CD4-positive, alpha-beta memory T cell (primary cell): ENCODE measurements around the gene NFIX. TPM values are rescaled to one million over a fixed set of nuclear protein-coding genes. Genes with fewer than 3 reads are reported as not detected.

ENCODE experiments used
- CTCF ChIA-PET: fragments of 350-600 bp; sonication (Branson Sonifier 250); formaldehyde crosslinking; loops from one replicate; lab custom pipeline; 2021; ENCODE audit warnings: inconsistent platforms; ENCODE audit not compliant: partially characterized antibody; lab: Charles Lee
- POLR2A ChIA-PET: fragments of 350-600 bp; sonication (Branson Sonifier 250); formaldehyde crosslinking; loops from one replicate; lab custom pipeline; 2021; ENCODE audit not compliant: partially characterized antibody; lab: Charles Lee
- DNase-seq, 5 donors: peaks; one replicate each; pipeline versions ENCODE4 v3.0.0 to v3.0.0-alpha.2; 2020 to 2022; ENCODE audit warnings: mixed read lengths in 1 of 5
- H3K27ac ChIP-seq: one replicate; pipeline ENCODE4 v1.7.0; 2013; ENCODE audit warnings: low read depth, low read length
- H3K27me3 ChIP-seq: 2 replicates; pipeline ENCODE4 v1.7.0; 2013; ENCODE audit warnings: mild to moderate bottlenecking, low read length, moderate library complexity; ENCODE audit not compliant: insufficient read depth
- H3K36me3 ChIP-seq: 2 replicates; pipeline ENCODE4 v1.7.0; 2013; ENCODE audit warnings: mild to moderate bottlenecking, low read length, moderate library complexity; ENCODE audit not compliant: insufficient read depth
- H3K4me1 ChIP-seq: 2 replicates; pipeline ENCODE4 v1.7.0; 2013; ENCODE audit warnings: mild to moderate bottlenecking, low read length, moderate library complexity; ENCODE audit not compliant: insufficient read depth
- H3K4me3 ChIP-seq, 2 donors: one replicate each; pipeline ENCODE4 v1.7.0; 2013; ENCODE audit warnings: low read length in 2 of 2, mild to moderate bottlenecking in 1 of 2
- H3K9me3 ChIP-seq, 2 donors: one replicate each; pipeline ENCODE4 v1.7.0; 2013; ENCODE audit warnings: low read length in 2 of 2, control low read depth in 1 of 2; ENCODE audit not compliant: control insufficient read depth in 1 of 2
- H3K27ac Mint-ChIP-seq, 7 donors: one replicate each; pipeline ENCODE4 v1.8.0; 2020 to 2021; ENCODE audit warnings: mixed read lengths in 7 of 7, mild to moderate bottlenecking in 6 of 7, inconsistent platforms in 3 of 7, moderate library complexity in 3 of 7
- H3K27me3 Mint-ChIP-seq, 2 donors: one replicate each; pipeline ENCODE4 v1.8.0; 2020 to 2021; ENCODE audit warnings: mixed read lengths in 2 of 2
- H3K36me3 Mint-ChIP-seq, 2 donors: one replicate each; pipeline ENCODE4 v1.8.0; 2020 to 2021; ENCODE audit warnings: mixed read lengths in 2 of 2, inconsistent platforms in 1 of 2, mild to moderate bottlenecking in 1 of 2
- H3K4me1 Mint-ChIP-seq, 4 donors: one replicate each; pipeline ENCODE4 v1.8.0; 2020 to 2021; ENCODE audit warnings: mixed read lengths in 4 of 4, mild to moderate bottlenecking in 1 of 4
- H3K4me3 Mint-ChIP-seq, 8 donors: one replicate each; pipeline ENCODE4 v1.8.0; 2020 to 2021; ENCODE audit warnings: mixed read lengths in 8 of 8, mild to moderate bottlenecking in 7 of 8, moderate library complexity in 6 of 8, inconsistent platforms in 3 of 8
- H3K9me3 Mint-ChIP-seq, 8 donors: one replicate each; pipeline ENCODE4 v1.8.0; 2020 to 2021; ENCODE audit warnings: mixed read lengths in 8 of 8, mild to moderate bottlenecking in 5 of 8, inconsistent platforms in 3 of 8, moderate library complexity in 1 of 8
- intact Hi-C: fragments of 100-400 bp; cut with micrococcal nuclease; formaldehyde crosslinking; loops from one replicate; pipeline ENCODE4 v1.15.1; 2023
- polyA plus RNA-seq, 2 donors: library from polyadenylated mRNA; unstranded; fragments of 300-500 nt; fragmentation: Illumina TruSeq; gene quantifications; one replicate each; pipeline ENCODE4 v1.2.3, GENCODE V29; 2021
- total RNA-seq, 2 experiments: library from RNA; stranded (reverse); gene quantifications; one replicate each; pipeline ENCODE4 v1.2.3, GENCODE V29; 2021

NFIX gene
- total and polyA plus RNA-seq, 4 experiments from 2014 or later, result 0.09 to 5.4 (median 4.0) TPM; not detected in 1

GRCh38 chr19:13016628-13017305, 21.5 kb downstream of the NFIX start:
- Histone ChIP-seq H3K4me1 (peaks cover 26% of the 10 kb centered on the region), H3K4me3 (no peak overlapping the region), H3K27me3 (peaks cover 29% of the 10 kb centered on the region), H3K9me3 (no peaks in the 10 kb centered on the region), H3K36me3 (no peaks in the 10 kb centered on the region), H3K27ac (no peak overlapping the region)
- CTCF ChIA-PET, result interaction anchor here (1.8 kb wide), 1 partner anchor 45 kb away, joined by 7 read pairs; no protein-coding TSS in a partner anchor
- Mint-ChIP-seq H3K36me3 (no peaks in the 10 kb centered on the region), H3K9me3 (peaks cover 0 to 5% (median 0%) of the 10 kb centered on the region in 8 donors), H3K4me1 (peaks cover 8 to 31% (median 19%) of the 10 kb centered on the region in 4 donors), H3K27ac (no peak overlapping the region), H3K27me3 (peaks cover 47 to 49% of the 10 kb centered on the region in 2 donors), H3K4me3 (no peak overlapping the region)
- intact Hi-C loops, result no loop called here
- no peak for DNase-seq
- POLR2A ChIA-PET, result no interaction called here

- H3K4me3 ChIP-seq, result no peak overlapping the region
These were observed 22.2 kb downstream of the NFIX start for GRCh38 chr19:13017306-13018034.

GRCh38 chr19:13018035-13018914, 23.0 kb downstream of the NFIX start:
- Histone ChIP-seq H3K4me3 (no peak overlapping the region), H3K9me3 (no peaks in the 10 kb centered on the region), H3K36me3 (no peaks in the 10 kb centered on the region), H3K27ac (no peak overlapping the region), H3K27me3 (peaks cover 15% of the 10 kb centered on the region), H3K4me1 (peaks cover 23% of the 10 kb centered on the region)
- Mint-ChIP-seq H3K4me1 (peaks cover 3 to 28% (median 16%) of the 10 kb centered on the region in 4 donors), H3K36me3 (no peaks in the 10 kb centered on the region), H3K27me3 (peaks cover 41% of the 10 kb centered on the region in 2 donors), H3K27ac (no peak overlapping the region), H3K4me3 (no peak overlapping the region), H3K9me3 (no peaks in the 10 kb centered on the region)
- ChIA-PET POLR2A (no interaction called here), CTCF (interaction anchor here (1.2 to 1.8 kb wide), 2 partner anchors 11 to 43 kb away, joined by 5 to 7 read pairs; no protein-coding TSS in a partner anchor)
- no peak for DNase-seq
- intact Hi-C loops, result no loop called here

More at GRCh38 chr19:13017306-13018034, 22.2 kb downstream of the NFIX start:
- intact Hi-C loops, result no loop called here
- POLR2A ChIA-PET, result no interaction called here
- no peak overlapping the region for H3K27ac Mint-ChIP-seq
- H3K36me3 ChIP-seq, result no peaks in the 10 kb centered on the region
- no peaks in the 10 kb centered on the region for H3K9me3 ChIP-seq
- H3K4me1 Mint-ChIP-seq, result peaks cover 8 to 31% (median 20%) of the 10 kb centered on the region in 4 donors
- peaks cover 24% of the 10 kb centered on the region for H3K4me1 ChIP-seq
- H3K27ac ChIP-seq, result no peak overlapping the region
- CTCF ChIA-PET, result interaction anchor here (1.2 to 1.8 kb wide), 2 partner anchors 12 to 44 kb away, joined by 5 to 7 read pairs; no protein-coding TSS in a partner anchor
- no peak for DNase-seq
- H3K36me3 Mint-ChIP-seq, result no peaks in the 10 kb centered on the region
- H3K4me3 Mint-ChIP-seq, result no peak overlapping the region
- H3K27me3 ChIP-seq, result peaks cover 23% of the 10 kb centered on the region
- peaks cover 47 to 48% of the 10 kb centered on the region in 2 donors for H3K27me3 Mint-ChIP-seq
- H3K9me3 Mint-ChIP-seq, result peaks cover 0 to 5% (median 0%) of the 10 kb centered on the region in 8 donors

- no peaks in the 10 kb centered on the region for H3K36me3 ChIP-seq
- Mint-ChIP-seq H3K9me3 (peaks cover 0 to 1% (median 0%) of the 10 kb centered on the region in 8 donors), H3K4me1 (peaks cover 3 to 26% (median 15%) of the 10 kb centered on the region in 4 donors), H3K4me3 (no peak overlapping the region), H3K36me3 (no peaks in the 10 kb centered on the region), H3K27me3 (peaks cover 39 to 40% of the 10 kb centered on the region in 2 donors), H3K27ac (no peak overlapping the region)
- H3K9me3 ChIP-seq, result no peaks in the 10 kb centered on the region
- intact Hi-C loops, result no loop called here
- H3K27ac ChIP-seq, result no peak overlapping the region
- ChIA-PET CTCF (no interaction called here), POLR2A (no interaction called here)
- peaks cover 22% of the 10 kb centered on the region for H3K4me1 ChIP-seq
- H3K27me3 ChIP-seq, result peaks cover 9% of the 10 kb centered on the region
- DNase-seq, result no peak
- no peak overlapping the region for H3K4me3 ChIP-seq
These were observed 24.1 kb downstream of the NFIX start for GRCh38 chr19:13019332-13019731.

GRCh38 chr19:13020002-13020414, 24.7 kb downstream of the NFIX start:
- Mint-ChIP-seq H3K27ac (peak overlapping the region in 1 of 7 donors; percentile 48), H3K27me3 (peaks cover 39 to 40% of the 10 kb centered on the region in 2 donors), H3K36me3 (no peaks in the 10 kb centered on the region), H3K9me3 (peaks cover 0 to 3% (median 0%) of the 10 kb centered on the region in 8 donors), H3K4me3 (no peak overlapping the region), H3K4me1 (peaks cover 6 to 27% (median 17%) of the 10 kb centered on the region in 4 donors)
- H3K9me3 ChIP-seq, result no peaks in the 10 kb centered on the region
- no peak overlapping the region for H3K4me3 ChIP-seq
- DNase-seq, result no peak
- ChIA-PET CTCF (no interaction called here), POLR2A (no interaction called here)
- intact Hi-C loops, result no loop called here
- no peaks in the 10 kb centered on the region for H3K36me3 ChIP-seq
- peaks cover 8% of the 10 kb centered on the region for H3K27me3 ChIP-seq
- peaks cover 19% of the 10 kb centered on the region for H3K4me1 ChIP-seq
- no peak overlapping the region for H3K27ac ChIP-seq

- intact Hi-C loops, result no loop called here
- Histone ChIP-seq H3K4me3 (no peak overlapping the region), H3K27ac (no peak overlapping the region), H3K4me1 (peaks cover 19% of the 10 kb centered on the region), H3K27me3 (peaks cover 13% of the 10 kb centered on the region), H3K9me3 (no peaks in the 10 kb centered on the region), H3K36me3 (no peaks in the 10 kb centered on the region)
- Mint-ChIP-seq H3K4me1 (peaks cover 10 to 29% (median 18%) of the 10 kb centered on the region in 4 donors), H3K4me3 (peak overlapping the region in 5 of 8 donors; percentile 21 to 66 (median 53)), H3K9me3 (peaks cover 0 to 3% (median 0%) of the 10 kb centered on the region in 8 donors), H3K27ac (peak overlapping the region in 1 of 7 donors; percentile 65), H3K36me3 (no peaks in the 10 kb centered on the region), H3K27me3 (peaks cover 36 to 40% of the 10 kb centered on the region in 2 donors)
- ChIA-PET CTCF (interaction anchor here (0.6 kb wide), 1 partner anchor 69 kb away, joined by 3 read pairs; no protein-coding TSS in a partner anchor), POLR2A (no interaction called here)
- DNase-seq, result no peak
These were observed 27.0 kb downstream of the NFIX start for GRCh38 chr19:13022111-13022858.
